Measurements from ENCODE around the gene BTG3. TPM values are rescaled to one million over a fixed set of nuclear protein-coding genes. Genes with fewer than 3 reads are reported as not detected.

Gene BTG3
- total RNA-seq, 1 experiment from 2014 or later: 7.1 TPM

GRCh38 chr21:17597680-17598079, 15.0 kb downstream of the BTG3 start:
- Histone ChIP-seq H3K4me2 (ENCODE audit: low read length) (no peak overlapping the region), H4K20me1 (ENCODE audit: low read length) (no peaks in the 10 kb centered on the region), H3K9ac (ENCODE audit: low read length) (no peak overlapping the region), H3K79me2 (ENCODE audit: low read length) (no peaks in the 10 kb centered on the region), H3K4me3 (ENCODE audit: low read length) (no peak overlapping the region), H3K9me2 (replicated peaks; ENCODE audit: low read length) (no peaks in the 10 kb centered on the region), H3K27ac (ENCODE audit: low read length) (no peak overlapping the region), H3K36me3 (ENCODE audit: low read depth, low read length) (no peaks in the 10 kb centered on the region), H3F3A (ENCODE audit: low read length, unreplicated experiment) (no peaks in the 10 kb centered on the region), H3K27me3 (ENCODE audit: low read length) (no peaks in the 10 kb centered on the region), H3K4me1 (ENCODE audit: insufficient read depth, low read length) (no peaks in the 10 kb centered on the region; the same call in 1 of the 2 replicates), H3K9me3 (ENCODE audit: low read length) (no peaks in the 10 kb centered on the region), H2AFZ (ENCODE audit: low read length) (no peak overlapping the region)
- intact Hi-C loops (cut with micrococcal nuclease): no loop called here
- ChIA-PET POLR2A (ENCODE audit: unreplicated experiment) (no interaction called here), CTCF (no interaction called here)
- TF ChIP-seq, protein P1, sequence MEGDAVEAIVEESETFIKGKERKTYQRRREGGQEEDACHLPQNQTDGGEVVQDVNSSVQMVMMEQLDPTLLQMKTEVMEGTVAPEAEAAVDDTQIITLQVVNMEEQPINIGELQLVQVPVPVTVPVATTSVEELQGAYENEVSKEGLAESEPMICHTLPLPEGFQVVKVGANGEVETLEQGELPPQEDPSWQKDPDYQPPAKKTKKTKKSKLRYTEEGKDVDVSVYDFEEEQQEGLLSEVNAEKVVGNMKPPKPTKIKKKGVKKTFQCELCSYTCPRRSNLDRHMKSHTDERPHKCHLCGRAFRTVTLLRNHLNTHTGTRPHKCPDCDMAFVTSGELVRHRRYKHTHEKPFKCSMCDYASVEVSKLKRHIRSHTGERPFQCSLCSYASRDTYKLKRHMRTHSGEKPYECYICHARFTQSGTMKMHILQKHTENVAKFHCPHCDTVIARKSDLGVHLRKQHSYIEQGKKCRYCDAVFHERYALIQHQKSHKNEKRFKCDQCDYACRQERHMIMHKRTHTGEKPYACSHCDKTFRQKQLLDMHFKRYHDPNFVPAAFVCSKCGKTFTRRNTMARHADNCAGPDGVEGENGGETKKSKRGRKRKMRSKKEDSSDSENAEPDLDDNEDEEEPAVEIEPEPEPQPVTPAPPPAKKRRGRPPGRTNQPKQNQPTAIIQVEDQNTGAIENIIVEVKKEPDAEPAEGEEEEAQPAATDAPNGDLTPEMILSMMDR (conservative IDR thresholded peaks at IDR 0.05; ENCODE audit: low read depth, low read length): no peak
- TF ChIP-seq EZH2phosphoT487 (IDR thresholded peaks at IDR 0.05; ENCODE audit: borderline replicate concordance, low read length): no peak
- no peak for TF ChIP-seq EZH2 (IDR thresholded peaks at IDR 0.05; ENCODE audit: low read length, unreplicated experiment)
- DNase-seq: no peak
- ATAC-seq: no peak
- no TSS peak for BruUV-seq (replicated peaks)

- POLR2A ChIA-PET (ENCODE audit: unreplicated experiment): no interaction called here
- H4K20me1 ChIP-seq (ENCODE audit: low read length): no peaks in the 10 kb centered on the region
- H2AFZ ChIP-seq (ENCODE audit: low read length): no peak overlapping the region
- H3K4me1 ChIP-seq (ENCODE audit: insufficient read depth, low read length): no peaks in the 10 kb centered on the region
- no peaks in the 10 kb centered on the region for H3K9me3 ChIP-seq (ENCODE audit: low read length)
- TF ChIP-seq EZH2 (IDR thresholded peaks at IDR 0.05; ENCODE audit: low read length, unreplicated experiment) (no peak), EZH2phosphoT487 (IDR thresholded peaks at IDR 0.05; ENCODE audit: borderline replicate concordance, low read length) (no peak)
- TF ChIP-seq, protein P1 (conservative IDR thresholded peaks at IDR 0.05; ENCODE audit: low read depth, low read length): no peak
- no peaks in the 10 kb centered on the region for H3F3A ChIP-seq (ENCODE audit: low read length, unreplicated experiment)
- H3K4me2 ChIP-seq (ENCODE audit: low read length): no peak overlapping the region
- BruUV-seq (replicated peaks): no TSS peak
- no peaks in the 10 kb centered on the region for H3K79me2 ChIP-seq (ENCODE audit: low read length)
- H3K36me3 ChIP-seq (ENCODE audit: low read depth, low read length): no peaks in the 10 kb centered on the region
- DNase-seq: no peak
- no peaks in the 10 kb centered on the region for H3K27me3 ChIP-seq (ENCODE audit: low read length)
- intact Hi-C loops (cut with micrococcal nuclease): no loop called here
- no peak overlapping the region for H3K9ac ChIP-seq (ENCODE audit: low read length)
- CTCF ChIA-PET: no interaction called here
- ATAC-seq: no peak
- H3K4me3 ChIP-seq (ENCODE audit: low read length): no peak overlapping the region
- H3K27ac ChIP-seq (ENCODE audit: low read length): no peak overlapping the region
- H3K9me2 ChIP-seq (replicated peaks; ENCODE audit: low read length): no peaks in the 10 kb centered on the region
Observed at GRCh38 chr21:17590430-17590829, 22.3 kb downstream of the BTG3 start.

DNA sequence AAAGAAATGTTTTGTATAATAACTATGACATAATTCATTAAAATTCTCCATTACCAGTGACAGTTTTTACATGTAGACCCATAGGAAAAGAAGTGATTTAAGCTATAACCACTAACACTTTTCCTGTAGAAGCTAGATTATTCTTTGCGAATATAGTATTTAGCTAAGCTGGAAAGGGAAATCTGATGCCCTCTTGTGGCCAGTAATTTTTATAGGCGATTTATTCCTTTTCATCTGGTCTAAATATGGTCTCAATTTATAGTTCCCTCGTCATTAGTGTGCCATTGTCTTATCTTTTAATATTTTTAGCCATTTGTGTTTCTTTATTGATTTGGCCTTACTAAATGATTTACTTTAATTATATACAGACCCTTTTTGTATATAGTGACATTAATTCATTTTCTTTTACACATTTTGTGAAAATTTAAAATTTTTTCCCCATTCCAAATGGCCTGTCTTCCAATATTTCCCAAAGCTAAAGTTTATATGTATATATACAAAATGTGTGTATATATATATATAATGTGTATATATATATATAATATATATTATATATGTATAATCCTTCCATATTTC, 26.7 kb downstream of the BTG3 start:
- no peaks in the 10 kb centered on the region for H3K9me3 ChIP-seq (ENCODE audit: low read length)
- no peak overlapping the region for H3K9ac ChIP-seq (ENCODE audit: low read length)
- no peaks in the 10 kb centered on the region; the same call in 1 of the 2 replicates for H3K27me3 ChIP-seq (ENCODE audit: low read length)
- H3F3A ChIP-seq (ENCODE audit: low read length, unreplicated experiment): no peaks in the 10 kb centered on the region
- ATAC-seq (no peak; the same call in 1 of the 2 replicates), DNase-seq (peak; percentile 73)
- ChIA-PET POLR2A (ENCODE audit: unreplicated experiment) (no interaction called here), CTCF (interaction anchor here (0.6 to 1.0 kb wide), 3 partner anchors 199 to 1974 kb away, joined by 3 to 17 read pairs (median 3); no protein-coding TSS in a partner anchor)
- TF ChIP-seq, protein P1 (conservative IDR thresholded peaks at IDR 0.05; ENCODE audit: low read depth, low read length): peak; percentile 63
- TF ChIP-seq EZH2phosphoT487 (IDR thresholded peaks at IDR 0.05; ENCODE audit: borderline replicate concordance, low read length): no peak
- H4K20me1 ChIP-seq (ENCODE audit: low read length): no peaks in the 10 kb centered on the region
- H3K4me2 ChIP-seq (ENCODE audit: low read length): no peak overlapping the region
- no peaks in the 10 kb centered on the region for H3K79me2 ChIP-seq (ENCODE audit: low read length)
- H3K4me1 ChIP-seq (ENCODE audit: insufficient read depth, low read length): no peaks in the 10 kb centered on the region
- intact Hi-C loops (cut with micrococcal nuclease): loop anchor here (1.0 kb wide), 1 partner anchor 199 kb away; no protein-coding TSS in a partner anchor
- no peaks in the 10 kb centered on the region for H3K9me2 ChIP-seq (replicated peaks; ENCODE audit: low read length)
- H2AFZ ChIP-seq (ENCODE audit: low read length): no peak overlapping the region
- no peak overlapping the region for H3K4me3 ChIP-seq (ENCODE audit: low read length)
- H3K27ac ChIP-seq (ENCODE audit: low read length): no peak overlapping the region
- no peaks in the 10 kb centered on the region for H3K36me3 ChIP-seq (ENCODE audit: low read depth, low read length)
- BruUV-seq (replicated peaks): no TSS peak
